H1 (cell line): ENCODE data around the gene BCAR1. TPM values are rescaled to one million over a fixed set of nuclear protein-coding genes. Genes with fewer than 3 reads are reported as not detected.

Experiments
- CTCF ChIA-PET: fragments of 300-600 bp; sonication (Branson Sonifier 250); formaldehyde crosslinking; loops from one replicate; lab custom pipeline; 2021; ENCODE audit not compliant: partially characterized antibody; lab: Charles Lee
- POLR2A ChIA-PET: fragments of 300-600 bp; sonication (Branson Sonifier 250); formaldehyde crosslinking; loops from one replicate; lab custom pipeline; 2021; ENCODE audit warnings: inconsistent platforms; ENCODE audit not compliant: partially characterized antibody; lab: Charles Lee
- DNase-seq, 2 experiments: peaks; one replicate each; pipeline versions ENCODE4 v3.0.0 to v3.0.0-alpha.2; 2010 to 2022; ENCODE audit warnings: low spot score in 2 of 2, low read depth in 1 of 2, mixed read lengths in 1 of 2
- FAIRE-seq: peaks from 2 replicates; lab custom pipeline; 2011; peaks lifted over from hg19 to GRCh38; lab: Jason Lieb, UNC
- H2AFZ ChIP-seq: 2 replicates; pipeline ENCODE4 v1.8.1; 2012; ENCODE audit warnings: low read length, inconsistent platforms
- H2AK5ac ChIP-seq: 2 replicates; pipeline ENCODE4 v1.6.1; 2013; ENCODE audit warnings: low read depth, low read length
- H2BK120ac ChIP-seq: replicated peaks from 2 replicates; pipeline ENCODE3; 2013; ENCODE audit warnings: low read depth, low read length, inconsistent platforms
- H2BK12ac ChIP-seq: 2 replicates; pipeline ENCODE4 v1.6.1; 2013; ENCODE audit warnings: low read depth, low read length
- H2BK15ac ChIP-seq: 2 replicates; pipeline ENCODE4 v1.6.1; 2013; ENCODE audit warnings: low read length
- H2BK20ac ChIP-seq: 2 replicates; pipeline ENCODE4 v1.6.1; 2013; ENCODE audit warnings: low read length
- H2BK5ac ChIP-seq: 2 replicates; pipeline ENCODE4 v1.6.1; 2013; ENCODE audit warnings: low read depth, low read length
- H3K14ac ChIP-seq: 2 replicates; pipeline ENCODE4 v1.6.1; 2013; ENCODE audit warnings: inconsistent platforms; ENCODE audit not compliant: insufficient read length
- H3K18ac ChIP-seq: 2 replicates; pipeline ENCODE4 v1.6.1; 2013; ENCODE audit warnings: low read length; ENCODE audit errors: extremely low read depth
- H3K23ac ChIP-seq: 2 replicates; pipeline ENCODE4 v1.6.1; 2013; ENCODE audit warnings: inconsistent platforms; ENCODE audit not compliant: insufficient read length
- H3K23me2 ChIP-seq: 2 replicates; pipeline ENCODE4 v1.6.1; 2013; ENCODE audit warnings: low read depth, low read length
- H3K27ac ChIP-seq: 2 replicates; pipeline ENCODE4 v1.6.1; 2011; ENCODE audit warnings: low read depth, low read length, inconsistent platforms
- H3K27me3 ChIP-seq, 4 experiments: replicated peaks in 1 of 4; 1 replicate in 1 of 4; 2 replicates in 3 of 4; pipeline versions ENCODE4 v1.6.1 to v1.8.1; 2011 to 2013; ENCODE audit warnings: low read length in 3 of 4, mild to moderate bottlenecking in 3 of 4, inconsistent platforms in 2 of 4, mixed read lengths in 2 of 4, moderate library complexity in 1 of 4; ENCODE audit not compliant: control insufficient read depth in 3 of 4, insufficient read depth in 3 of 4; ENCODE audit errors: extremely low read depth in 1 of 4
- H3K36me3 ChIP-seq, 4 experiments: 2 replicates each; pipeline versions ENCODE4 v1.6.1 to v1.8.1; 2011 to 2013; ENCODE audit warnings: mild to moderate bottlenecking in 4 of 4, low read length in 3 of 4, moderate library complexity in 2 of 4, control low read depth in 1 of 4, inconsistent platforms in 1 of 4; ENCODE audit not compliant: insufficient read depth in 4 of 4, control insufficient read depth in 2 of 4
- H3K4ac ChIP-seq: replicated peaks from 2 replicates; pipeline ENCODE3; 2013; ENCODE audit warnings: low read length, low read depth, mixed read lengths, inconsistent platforms; ENCODE audit not compliant: insufficient read length
- H3K4me1 ChIP-seq, 4 experiments: replicated peaks in 1 of 4; 1 replicate in 1 of 4; 2 replicates in 3 of 4; pipeline versions ENCODE4 v1.6.1 to v1.8.1; 2011 to 2013; ENCODE audit warnings: low read length in 3 of 4, inconsistent platforms in 2 of 4, mixed read lengths in 1 of 4; ENCODE audit not compliant: insufficient read depth in 4 of 4, control insufficient read depth in 3 of 4
- H3K4me2 ChIP-seq, 2 experiments: 2 replicates each; pipeline versions ENCODE4 v1.6.1 to v1.8.1; 2011 to 2013; ENCODE audit warnings: low read depth in 2 of 2, low read length in 2 of 2, control low read depth in 1 of 2, inconsistent platforms in 1 of 2, mild to moderate bottlenecking in 1 of 2; ENCODE audit not compliant: insufficient read depth in 1 of 2
- H3K4me3 ChIP-seq, 4 experiments: fragments of 200-600, 300-600 bp in 1 of 4; sonication (generic), shearing (Covaris generic), sonication (Bioruptor Twin) in 1 of 4; 2 replicates each; pipeline versions ENCODE4 v1.5.1 to v1.8.1; 2011 to 2016; ENCODE audit warnings: low read length in 4 of 4, low read depth in 3 of 4, control low read depth in 2 of 4, inconsistent platforms in 2 of 4, mild to moderate bottlenecking in 2 of 4, mixed read lengths in 1 of 4, moderate library complexity in 1 of 4; ENCODE audit not compliant: insufficient read depth in 2 of 4; ENCODE audit errors: extremely low read depth in 1 of 4
- H3K56ac ChIP-seq: replicated peaks from 2 replicates; pipeline ENCODE3; 2013; ENCODE audit warnings: low read depth, mild to moderate bottlenecking, mixed read lengths, low read length, inconsistent platforms; ENCODE audit not compliant: insufficient read length
- H3K79me1 ChIP-seq: 2 replicates; pipeline ENCODE4 v1.6.1; 2013; ENCODE audit warnings: low read depth, low read length, control low read depth
- H3K79me2 ChIP-seq, 2 experiments: 2 replicates each; pipeline versions ENCODE4 v1.6.1 to v1.8.1; 2012 to 2013; ENCODE audit warnings: low read length in 2 of 2, mild to moderate bottlenecking in 2 of 2, inconsistent platforms in 1 of 2; ENCODE audit not compliant: insufficient read depth in 2 of 2, control insufficient read depth in 1 of 2
- H3K9ac ChIP-seq, 4 experiments: replicated peaks in 1 of 4; 1 replicate in 1 of 4; 2 replicates in 3 of 4; pipeline versions ENCODE4 v1.6.1 to v1.8.1; 2011 to 2013; ENCODE audit warnings: low read depth in 3 of 4, low read length in 3 of 4, control low read depth in 2 of 4, mild to moderate bottlenecking in 2 of 4, moderate library complexity in 2 of 4, inconsistent platforms in 1 of 4; ENCODE audit errors: extremely low read depth in 1 of 4
- H3K9me3 ChIP-seq, 2 experiments: 2 replicates each; pipeline versions ENCODE4 v1.6.1 to v1.8.1; 2012 to 2013; ENCODE audit warnings: mild to moderate bottlenecking in 2 of 2, moderate library complexity in 2 of 2, control low read depth in 1 of 2, inconsistent platforms in 1 of 2, low read depth in 1 of 2, low read length in 1 of 2, mixed read lengths in 1 of 2; ENCODE audit not compliant: insufficient read depth in 2 of 2
- H4K20me1 ChIP-seq, 2 experiments: replicated peaks in 1 of 2; 2 replicates each; pipeline versions ENCODE3 to v1.8.1; 2011 to 2013; ENCODE audit warnings: inconsistent platforms in 2 of 2, low read length in 2 of 2, mild to moderate bottlenecking in 1 of 2; ENCODE audit not compliant: insufficient read depth in 2 of 2, control insufficient read depth in 1 of 2
- H4K5ac ChIP-seq: 2 replicates; pipeline ENCODE4 v1.6.1; 2013; ENCODE audit warnings: low read length, low read depth, mixed read lengths, inconsistent platforms; ENCODE audit not compliant: insufficient read length
- H4K8ac ChIP-seq: 2 replicates; pipeline ENCODE4 v1.8.0; 2013; ENCODE audit warnings: mild to moderate bottlenecking, moderate library complexity, low read length, inconsistent platforms; ENCODE audit not compliant: insufficient read depth; ENCODE audit errors: extremely low read depth
- H4K91ac ChIP-seq: replicated peaks from 2 replicates; pipeline ENCODE3; 2013; ENCODE audit warnings: low read length, mixed read lengths, inconsistent platforms; ENCODE audit not compliant: insufficient read length
- ATF2 ChIP-seq: IDR thresholded peaks from 2 replicates; pipeline ENCODE4 v1.6.1; 2012; ENCODE audit warnings: low read length, inconsistent platforms
- CBX8 ChIP-seq: fragments of 300-800, 300-1000 bp; sonication (generic); IDR thresholded peaks from 2 replicates; pipeline ENCODE4 v1.7.1; 2016; ENCODE audit warnings: low read depth, low read length, borderline replicate concordance
- CHD1 ChIP-seq: IDR thresholded peaks from 2 replicates; pipeline ENCODE4 v1.6.1; 2012; ENCODE audit warnings: low read depth, low read length, improper control_type of control experiment
- CTBP2 ChIP-seq: IDR thresholded peaks from 2 replicates; pipeline ENCODE4 v1.7.0; 2011; ENCODE audit warnings: borderline replicate concordance, mild to moderate bottlenecking, moderate library complexity, mixed read lengths, low read length; ENCODE audit not compliant: insufficient read depth, insufficient read length
- EGR1 ChIP-seq: IDR thresholded peaks from 2 replicates; pipeline ENCODE4 v1.6.1; 2011; ENCODE audit warnings: low read depth, low read length, borderline replicate concordance
- GTF2F1 ChIP-seq: IDR thresholded peaks from 2 replicates; pipeline ENCODE4 v1.6.1; 2012; ENCODE audit warnings: low read depth, low read length, improper control_type of control experiment, borderline replicate concordance
- JUN ChIP-seq: IDR thresholded peaks from 2 replicates; pipeline ENCODE4 v1.6.1; 2011; ENCODE audit warnings: low read depth, mild to moderate bottlenecking, improper control_type of control experiment, low read length
- KDM4A ChIP-seq: IDR thresholded peaks from one replicate; pipeline ENCODE4 v1.7.1; 2012; ENCODE audit warnings: low read depth, mild to moderate bottlenecking, moderate library complexity, low read length, inconsistent platforms; ENCODE audit not compliant: severe bottlenecking
- KDM5A ChIP-seq: fragments of 200-600 bp; IDR thresholded peaks from 2 replicates; pipeline ENCODE4 v1.7.1; 2012; ENCODE audit warnings: mild to moderate bottlenecking, low read length, inconsistent platforms, mixed read lengths
- RXRA ChIP-seq: IDR thresholded peaks from 2 replicates; pipeline ENCODE4 v1.6.1; 2011; ENCODE audit warnings: low read depth, mild to moderate bottlenecking, low read length, moderate library complexity; ENCODE audit not compliant: insufficient read depth
- SAP30 ChIP-seq: fragments of 300-600 bp; sonication (generic); IDR thresholded peaks from 2 replicates; pipeline ENCODE4 v1.7.1; 2012; ENCODE audit warnings: low read length, moderate library complexity, mild to moderate bottlenecking, inconsistent platforms; ENCODE audit not compliant: insufficient read depth, insufficient replicate concordance
- TCF12 ChIP-seq: IDR thresholded peaks from 2 replicates; pipeline ENCODE4 v1.6.1; 2011; ENCODE audit warnings: low read depth, mild to moderate bottlenecking, low read length
- WGBS, 2 experiments: shearing (Covaris generic) in 1 of 2; methylation state at CpG; one replicate each; pipeline versions ENCODE4 v1.1.6 to v1.1.7; 2013 to 2015; ENCODE audit warnings: low lambda C conversion rate in 2 of 2, mixed read lengths in 2 of 2, inconsistent platforms in 1 of 2, low coverage in 1 of 2, missing lambda C conversion rate in 1 of 2; ENCODE audit not compliant: insufficient replicate concordance in 2 of 2, insufficient coverage in 1 of 2, insufficient read length in 1 of 2; ENCODE audit errors: extremely low coverage in 1 of 2, missing lambda C conversion rate in 1 of 2; 5-methylcytosine and 5-hydroxymethylcytosine counted together
- polyA plus RNA-seq, 7 experiments: library from polyadenylated mRNA; depleted of rRNA in 3 of 7; stranded (reverse) in 5 of 7; unstranded in 2 of 7; fragments of >200 nt in 5 of 7; fragments of 200-250 nt in 2 of 7; gene quantifications; 1 replicate in 5 of 7; 2 replicates in 1 of 7; 4 replicates in 1 of 7; pipeline versions ENCODE4 v1.2.1 to v1.2.3, GENCODE V29; 2011 to 2013; ENCODE audit warnings: missing spikeins in 2 of 7, mixed read lengths in 2 of 7
- total RNA-seq: library from RNA; stranded (reverse); fragmentation: NEBNext Ultra II Directional; extraction: Animal tissue kit (Norgen Biotek cat#: 25700); gene quantifications from 2 replicates; pipeline ENCODE4 v1.2.1, GENCODE V29; 2021

Gene BCAR1
- total and polyA plus RNA-seq, 2 of the 8 experiments (the other 6 are each of a cell fraction or from before 2014, with no cell fraction given), result 59.8 to 105 TPM

GRCh38 chr16:75203096-75203495 is 48.3 kb downstream of the BCAR1 start:
- Histone ChIP-seq H3K27me3 (no peaks in the 10 kb centered on the region), H3K4me1 (peaks cover 0 to under 1% (median 0%) of the 10 kb centered on the region in 4 experiments; a peak in 3 of 7 replicates), H3K79me2 (no peaks in the 10 kb centered on the region), H3K36me3 (no peaks in the 10 kb centered on the region), H4K5ac (no peak overlapping the region), H3K79me1 (no peaks in the 10 kb centered on the region), H4K20me1 (no peaks in the 10 kb centered on the region), H3K23ac (no peak overlapping the region), H2AK5ac (no peak overlapping the region), H3K4ac (no peak overlapping the region), H3K4me3 (no peak overlapping the region), H3K18ac (no peak overlapping the region), H3K56ac (no peak overlapping the region), H3K4me2 (no peak overlapping the region), H3K23me2 (no peaks in the 10 kb centered on the region), H3K14ac (no peak overlapping the region), H2BK5ac (no peak overlapping the region), H2BK120ac (no peak overlapping the region), H3K9me3 (no peaks in the 10 kb centered on the region), H2BK12ac (no peak overlapping the region), H4K8ac (no peak overlapping the region), H2BK20ac (no peak overlapping the region), H2BK15ac (no peak overlapping the region), H3K27ac (no peak overlapping the region), H4K91ac (no peak overlapping the region), H3K9ac (no peak overlapping the region), H2AFZ (no peak overlapping the region)
- ChIA-PET POLR2A (interaction anchor here (2.1 kb wide), 1 partner anchor 19 kb away, joined by 9 read pairs; no protein-coding TSS in a partner anchor), CTCF (interaction anchor here (0.6 to 10.4 kb wide), 6 partner anchors 12 to 228 kb away, joined by 3 to 157 read pairs (median 4); partner anchors contain the start of gene CTRB1)
- DNase-seq, result no peak
- 88% methylated on average over 12 of the region's 12 CpGs; no CpG with 5 or more reads in 1 of the 2 experiments for WGBS, 2 experiments
- FAIRE-seq, result no peak
- TF ChIP-seq TCF12, result no peak
- no peak for TF ChIP-seq CHD1
- TF ChIP-seq ATF2, result no peak
- no peak for TF ChIP-seq KDM4A
- TF ChIP-seq SAP30, result no peak
- TF ChIP-seq EGR1, result no peak
- TF ChIP-seq KDM5A, result no peak
- no peak for TF ChIP-seq JUN
- no peak for TF ChIP-seq GTF2F1
- TF ChIP-seq CBX8, result no peak
- TF ChIP-seq RXRA, result no peak
- no peak for TF ChIP-seq CTBP2
